ENCODE results near the gene SIM1.

Gene SIM1

DNA sequence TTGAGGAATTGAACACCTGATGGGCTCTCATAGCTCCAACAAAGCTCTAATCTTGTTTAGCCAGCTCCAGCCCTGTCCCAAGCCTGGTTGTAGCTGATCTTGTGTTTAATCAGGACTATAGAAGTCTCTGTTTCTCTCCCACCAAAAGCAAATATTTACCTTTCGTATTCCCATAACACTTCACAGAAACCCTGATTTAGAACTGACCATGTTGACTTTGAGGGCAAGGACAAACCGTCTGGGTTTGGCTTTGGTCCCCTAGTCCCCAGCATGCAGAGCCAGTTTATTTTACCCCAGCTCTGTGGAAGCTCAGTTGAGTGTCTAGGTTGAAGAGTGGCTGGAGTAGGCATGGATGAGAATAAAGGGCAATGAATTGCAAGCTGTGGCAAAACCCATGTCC, 18.0 kb upstream of the SIM1 start:
- Histone ChIP-seq H3K9ac (ENCODE audit: low read length) (peak overlapping the region; percentile 59), H3K4me2 (ENCODE audit: low read depth, low read length, poor library complexity, severe bottlenecking) (peak overlapping the region; percentile 48), H4K20me1 (ENCODE audit: low read depth, low read length) (no peaks in the 10 kb centered on the region), H3K36me3 (ENCODE audit: low read length) (no peaks in the 10 kb centered on the region), H3K27me3 (ENCODE audit: low read length) (no peaks in the 10 kb centered on the region), H3K9me3 (ENCODE audit: insufficient read depth, low read length) (no peaks in the 10 kb centered on the region), H3K27ac (ENCODE audit: low read depth, low read length) (peak overlapping the region; percentile 96), H2AFZ (ENCODE audit: low read depth, low read length, severe bottlenecking) (no peak overlapping the region), H3K9me2 (replicated peaks; ENCODE audit: insufficient read depth, low read length) (no peaks in the 10 kb centered on the region), H3F3A (ENCODE audit: insufficient read depth) (peaks cover 31% of the 10 kb centered on the region), H3K4me3 (ENCODE audit: insufficient read depth, low read length, poor library complexity, severe bottlenecking) (no peak overlapping the region), H3K79me2 (ENCODE audit: insufficient read depth, low read length) (no peaks in the 10 kb centered on the region)
- TF ChIP-seq, protein P1, sequence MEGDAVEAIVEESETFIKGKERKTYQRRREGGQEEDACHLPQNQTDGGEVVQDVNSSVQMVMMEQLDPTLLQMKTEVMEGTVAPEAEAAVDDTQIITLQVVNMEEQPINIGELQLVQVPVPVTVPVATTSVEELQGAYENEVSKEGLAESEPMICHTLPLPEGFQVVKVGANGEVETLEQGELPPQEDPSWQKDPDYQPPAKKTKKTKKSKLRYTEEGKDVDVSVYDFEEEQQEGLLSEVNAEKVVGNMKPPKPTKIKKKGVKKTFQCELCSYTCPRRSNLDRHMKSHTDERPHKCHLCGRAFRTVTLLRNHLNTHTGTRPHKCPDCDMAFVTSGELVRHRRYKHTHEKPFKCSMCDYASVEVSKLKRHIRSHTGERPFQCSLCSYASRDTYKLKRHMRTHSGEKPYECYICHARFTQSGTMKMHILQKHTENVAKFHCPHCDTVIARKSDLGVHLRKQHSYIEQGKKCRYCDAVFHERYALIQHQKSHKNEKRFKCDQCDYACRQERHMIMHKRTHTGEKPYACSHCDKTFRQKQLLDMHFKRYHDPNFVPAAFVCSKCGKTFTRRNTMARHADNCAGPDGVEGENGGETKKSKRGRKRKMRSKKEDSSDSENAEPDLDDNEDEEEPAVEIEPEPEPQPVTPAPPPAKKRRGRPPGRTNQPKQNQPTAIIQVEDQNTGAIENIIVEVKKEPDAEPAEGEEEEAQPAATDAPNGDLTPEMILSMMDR (IDR thresholded peaks at IDR 0.05; ENCODE audit: insufficient read depth, low read length, poor library complexity, severe bottlenecking) = no peak
- TF ChIP-seq EZH2phosphoT487 (conservative IDR thresholded peaks at IDR 0.05; ENCODE audit: low read length) = no peak

DNA sequence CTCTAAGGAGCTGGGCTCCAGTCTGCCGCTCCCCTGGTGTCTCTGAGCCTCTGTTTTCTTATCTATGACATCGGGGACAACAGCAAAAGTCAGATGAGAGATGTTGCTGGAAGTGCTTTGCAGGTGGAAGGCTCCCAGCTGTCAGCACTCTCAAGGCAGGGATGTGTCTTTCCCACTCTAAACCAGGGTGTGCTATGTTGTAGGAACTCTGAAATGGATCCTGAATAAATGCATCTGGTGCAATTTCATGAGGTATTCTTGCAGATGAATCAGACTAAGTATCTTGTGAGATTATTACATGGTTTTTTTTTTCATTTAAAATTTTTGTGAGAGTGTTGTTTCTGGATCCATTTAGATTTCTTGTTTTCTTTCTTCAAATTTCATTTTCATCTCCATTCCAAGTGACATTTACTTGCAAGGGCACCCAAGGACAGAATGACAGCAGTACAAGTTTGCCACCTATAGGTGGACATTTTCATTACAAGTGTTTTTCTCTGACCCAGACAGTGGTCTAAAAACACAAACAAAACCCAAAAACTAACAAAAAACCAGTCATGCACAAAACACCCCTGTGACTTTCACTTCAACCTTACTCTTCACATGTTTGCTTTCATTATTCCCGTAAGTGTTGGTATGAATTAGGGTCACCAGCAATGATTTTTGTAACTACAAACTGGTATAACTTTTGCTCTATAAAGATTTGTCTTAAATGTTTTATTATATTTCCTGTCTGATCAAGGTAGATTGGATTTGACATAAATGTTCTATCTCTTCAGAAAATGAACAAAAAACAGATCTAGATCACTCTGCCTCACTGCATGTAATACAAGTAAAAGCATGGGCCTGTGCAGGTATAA, 14.7 kb upstream of the SIM1 start:
- H3K27me3 ChIP-seq (ENCODE audit: low read length) = no peaks in the 10 kb centered on the region
- no peaks in the 10 kb centered on the region for H3K36me3 ChIP-seq (ENCODE audit: low read length)
- H3K27ac ChIP-seq (ENCODE audit: low read depth, low read length) = peak overlapping the region; percentile 80
- no peaks in the 10 kb centered on the region for H3K9me2 ChIP-seq (replicated peaks; ENCODE audit: insufficient read depth, low read length)
- H3K9me3 ChIP-seq (ENCODE audit: insufficient read depth, low read length) = no peaks in the 10 kb centered on the region
- H2AFZ ChIP-seq (ENCODE audit: low read depth, low read length, severe bottlenecking) = no peak overlapping the region
- no peaks in the 10 kb centered on the region for H3K79me2 ChIP-seq (ENCODE audit: insufficient read depth, low read length)
- TF ChIP-seq EZH2phosphoT487 (conservative IDR thresholded peaks at IDR 0.05; ENCODE audit: low read length) = no peak
- TF ChIP-seq, protein P1 (IDR thresholded peaks at IDR 0.05; ENCODE audit: insufficient read depth, low read length, poor library complexity, severe bottlenecking) = peak; percentile 47
- H3F3A ChIP-seq (ENCODE audit: insufficient read depth) = peaks cover 12% of the 10 kb centered on the region; the same call in 1 of the 2 replicates
- no peaks in the 10 kb centered on the region for H4K20me1 ChIP-seq (ENCODE audit: low read depth, low read length)
- peak overlapping the region; percentile 29 for H3K4me2 ChIP-seq (ENCODE audit: low read depth, low read length, poor library complexity, severe bottlenecking)
- no peak overlapping the region for H3K4me3 ChIP-seq (ENCODE audit: insufficient read depth, low read length, poor library complexity, severe bottlenecking)
- peak overlapping the region; percentile 47 for H3K9ac ChIP-seq (ENCODE audit: low read length)

GRCh38 chr6:100475554-100476320, 11.0 kb upstream of the SIM1 start:
- Histone ChIP-seq H2AFZ (ENCODE audit: low read depth, low read length, severe bottlenecking) (peak overlapping the region; percentile 29), H3K79me2 (ENCODE audit: insufficient read depth, low read length) (no peaks in the 10 kb centered on the region), H3K9me2 (replicated peaks; ENCODE audit: insufficient read depth, low read length) (no peaks in the 10 kb centered on the region), H3K4me3 (ENCODE audit: insufficient read depth, low read length, poor library complexity, severe bottlenecking) (no peak overlapping the region), H3K9ac (ENCODE audit: low read length) (no peak overlapping the region), H4K20me1 (ENCODE audit: low read depth, low read length) (no peaks in the 10 kb centered on the region), H3K27ac (ENCODE audit: low read depth, low read length) (peak overlapping the region; percentile 57), H3K4me2 (ENCODE audit: low read depth, low read length, poor library complexity, severe bottlenecking) (peak overlapping the region; percentile 27), H3K9me3 (ENCODE audit: insufficient read depth, low read length) (no peaks in the 10 kb centered on the region), H3K27me3 (ENCODE audit: low read length) (no peaks in the 10 kb centered on the region), H3F3A (ENCODE audit: insufficient read depth) (peaks cover 20% of the 10 kb centered on the region; the same call in 1 of the 2 replicates), H3K36me3 (ENCODE audit: low read length) (no peaks in the 10 kb centered on the region)
- TF ChIP-seq, protein P1 (IDR thresholded peaks at IDR 0.05; ENCODE audit: insufficient read depth, low read length, poor library complexity, severe bottlenecking) = no peak
- no peak for TF ChIP-seq EZH2phosphoT487 (conservative IDR thresholded peaks at IDR 0.05; ENCODE audit: low read length)

Measured in SU-DHL-6 (cell line).